Loucy (cell line): ENCODE measurements around the gene PDCD2.
A peak's percentile ranks its signal among the peaks of the same experiment; 100 is the strongest.

Experiments used
- H2AFZ ChIP-seq: fragments of 200-600 bp; sonication (generic); 2 replicates; pipeline ENCODE4 v1.6.0; 2016; ENCODE audit warnings: antibody characterized with exemption, mild to moderate bottlenecking, low read length, moderate library complexity
- H3F3A ChIP-seq: fragments of 200-600 bp; 2 replicates; pipeline ENCODE4 v1.6.0; 2016; ENCODE audit warnings: antibody characterized with exemption, low read depth, mild to moderate bottlenecking
- H3K27me3 ChIP-seq: fragments of 200-600 bp; sonication (generic); 2 replicates; pipeline ENCODE4 v1.6.1; 2014; ENCODE audit warnings: low read length, mild to moderate bottlenecking; ENCODE audit not compliant: insufficient read depth, poor library complexity, severe bottlenecking
- H3K36me3 ChIP-seq: fragments of 200-600 bp; sonication (generic); 2 replicates; pipeline ENCODE4 v1.6.1; 2016; ENCODE audit warnings: low read length; ENCODE audit not compliant: insufficient read depth
- H3K4me1 ChIP-seq: fragments of 200-600 bp; sonication (generic); 2 replicates; pipeline ENCODE4 v1.5.1; 2014; ENCODE audit warnings: low read length, mild to moderate bottlenecking; ENCODE audit not compliant: insufficient read depth, poor library complexity, severe bottlenecking
- H3K4me2 ChIP-seq: fragments of 200-600 bp; sonication (generic); 2 replicates; pipeline ENCODE4 v1.6.0; 2014; ENCODE audit warnings: antibody characterized with exemption, low read length, low read depth, mild to moderate bottlenecking; ENCODE audit not compliant: poor library complexity, severe bottlenecking
- H3K4me3 ChIP-seq: fragments of 200-600 bp; sonication (generic); 2 replicates; pipeline ENCODE4 v1.5.1; 2014; ENCODE audit warnings: low read length, mild to moderate bottlenecking, mixed read lengths; ENCODE audit not compliant: poor library complexity, severe bottlenecking
- H3K79me2 ChIP-seq: fragments of 200-600 bp; sonication (generic); 2 replicates; pipeline ENCODE4 v1.6.1; 2014; ENCODE audit warnings: low read length; ENCODE audit not compliant: insufficient read depth
- H3K9ac ChIP-seq: fragments of 200-600 bp; sonication (generic); 2 replicates; pipeline ENCODE4 v1.6.0; 2014; ENCODE audit warnings: mild to moderate bottlenecking, low read depth, low read length, moderate library complexity; ENCODE audit not compliant: poor library complexity, severe bottlenecking
- H3K9me2 ChIP-seq: fragments of 200-600 bp; sonication (generic); replicated peaks from 2 replicates; pipeline ENCODE4 v1.6.1; 2016; ENCODE audit warnings: low read depth, low read length, mixed read lengths
- H3K9me3 ChIP-seq: fragments of 200-600 bp; sonication (generic); 2 replicates; pipeline ENCODE4 v1.6.1; 2014; ENCODE audit warnings: mild to moderate bottlenecking, antibody characterized with exemption, low read length, low read depth; ENCODE audit not compliant: insufficient read depth
- H4K20me1 ChIP-seq: fragments of 200-600 bp; sonication (generic); 2 replicates; pipeline ENCODE4 v1.6.0; 2014; ENCODE audit warnings: antibody characterized with exemption, low read length, mild to moderate bottlenecking; ENCODE audit not compliant: insufficient read depth, poor library complexity, severe bottlenecking
- EZH2phosphoT487 ChIP-seq: fragments of 200-600 bp; IDR thresholded peaks from 2 replicates; pipeline ENCODE4 v1.6.1; 2018; ENCODE audit warnings: antibody characterized with exemption, mild to moderate bottlenecking, moderate library complexity, borderline replicate concordance
- TF ChIP-seq, protein P1 (sequence below): fragments of 200-600 bp; sonication (generic); conservative IDR thresholded peaks from 2 replicates; pipeline ENCODE4 v1.5.1; 2014; ENCODE audit warnings: mild to moderate bottlenecking, antibody characterized with exemption, low read length

Gene PDCD2

DNA sequence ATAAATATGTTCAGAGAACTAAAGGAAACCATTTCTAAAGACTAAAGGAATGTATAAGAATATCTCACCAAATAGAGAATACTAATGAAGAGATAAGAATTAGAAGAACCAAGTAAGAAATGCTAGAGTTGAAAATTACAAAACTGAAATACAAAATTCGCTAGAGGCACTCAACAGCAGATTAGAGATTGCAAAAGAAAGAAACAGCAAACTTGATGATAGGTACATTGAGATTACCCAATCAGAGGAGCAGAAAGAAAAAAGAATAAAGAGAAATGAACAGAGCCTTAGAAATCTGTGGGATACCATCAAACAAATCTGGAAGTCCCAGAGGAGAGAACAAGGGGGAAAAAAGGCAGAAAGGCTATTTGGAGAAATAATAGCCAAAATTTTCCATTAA is 6.3 kb upstream of the PDCD2 start:
- TF ChIP-seq EZH2phosphoT487, result no peak
- TF ChIP-seq, protein P1, sequence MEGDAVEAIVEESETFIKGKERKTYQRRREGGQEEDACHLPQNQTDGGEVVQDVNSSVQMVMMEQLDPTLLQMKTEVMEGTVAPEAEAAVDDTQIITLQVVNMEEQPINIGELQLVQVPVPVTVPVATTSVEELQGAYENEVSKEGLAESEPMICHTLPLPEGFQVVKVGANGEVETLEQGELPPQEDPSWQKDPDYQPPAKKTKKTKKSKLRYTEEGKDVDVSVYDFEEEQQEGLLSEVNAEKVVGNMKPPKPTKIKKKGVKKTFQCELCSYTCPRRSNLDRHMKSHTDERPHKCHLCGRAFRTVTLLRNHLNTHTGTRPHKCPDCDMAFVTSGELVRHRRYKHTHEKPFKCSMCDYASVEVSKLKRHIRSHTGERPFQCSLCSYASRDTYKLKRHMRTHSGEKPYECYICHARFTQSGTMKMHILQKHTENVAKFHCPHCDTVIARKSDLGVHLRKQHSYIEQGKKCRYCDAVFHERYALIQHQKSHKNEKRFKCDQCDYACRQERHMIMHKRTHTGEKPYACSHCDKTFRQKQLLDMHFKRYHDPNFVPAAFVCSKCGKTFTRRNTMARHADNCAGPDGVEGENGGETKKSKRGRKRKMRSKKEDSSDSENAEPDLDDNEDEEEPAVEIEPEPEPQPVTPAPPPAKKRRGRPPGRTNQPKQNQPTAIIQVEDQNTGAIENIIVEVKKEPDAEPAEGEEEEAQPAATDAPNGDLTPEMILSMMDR, result no peak
- Histone ChIP-seq H4K20me1 (no peaks in the 10 kb centered on the region), H3K79me2 (no peaks in the 10 kb centered on the region), H3K4me3 (no peak overlapping the region), H3F3A (no peaks in the 10 kb centered on the region), H3K9me2 (no peaks in the 10 kb centered on the region), H3K4me1 (peaks cover 2% of the 10 kb centered on the region), H3K36me3 (no peaks in the 10 kb centered on the region), H3K4me2 (no peak overlapping the region), H2AFZ (no peak overlapping the region), H3K9ac (no peak overlapping the region), H3K9me3 (peaks cover 26% of the 10 kb centered on the region; the same call in 1 of the 2 replicates), H3K27me3 (no peaks in the 10 kb centered on the region)

DNA sequence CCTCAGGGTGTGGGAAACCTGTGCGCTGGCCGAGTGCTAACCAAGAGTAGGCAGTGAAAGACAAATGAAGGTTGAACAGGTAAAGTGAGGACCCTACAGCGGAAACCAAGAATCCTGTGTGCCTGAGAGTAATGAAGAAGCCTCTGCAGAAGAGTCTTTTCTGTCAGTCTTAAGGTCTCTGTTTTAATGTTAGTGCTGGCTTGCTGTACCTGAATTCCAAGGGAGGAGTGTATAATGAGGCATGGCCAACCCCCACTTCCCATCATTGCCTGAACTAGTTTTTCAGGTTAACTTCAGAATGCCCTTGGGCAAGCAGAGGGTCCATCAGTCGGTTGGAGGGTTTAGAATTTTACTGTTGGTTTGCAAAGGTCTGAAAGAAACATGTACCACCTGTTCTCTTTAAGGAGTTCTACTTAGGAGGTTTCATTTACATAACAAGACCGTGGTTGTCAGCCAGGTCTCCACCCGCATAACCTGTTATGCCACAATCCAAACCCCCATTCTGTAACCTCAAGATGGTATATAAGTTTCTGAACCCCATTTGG is 589 bp upstream of the PDCD2 start:
- Histone ChIP-seq H3F3A (no peaks in the 10 kb centered on the region), H3K4me2 (peak overlapping the region; percentile 96), H3K36me3 (peaks cover 5% of the 10 kb centered on the region; the same call in 1 of the 2 replicates), H2AFZ (peak overlapping the region; percentile 93), H3K4me3 (peak overlapping the region; percentile 88), H3K9me3 (peaks cover 4% of the 10 kb centered on the region; the same call in 1 of the 2 replicates), H3K4me1 (peaks cover 26% of the 10 kb centered on the region), H3K79me2 (peaks cover 28% of the 10 kb centered on the region), H3K9me2 (no peaks in the 10 kb centered on the region), H3K27me3 (no peaks in the 10 kb centered on the region), H3K9ac (peak overlapping the region; percentile 82), H4K20me1 (peaks cover 14% of the 10 kb centered on the region)
- TF ChIP-seq, protein P1, result no peak
- TF ChIP-seq EZH2phosphoT487, result no peak

DNA sequence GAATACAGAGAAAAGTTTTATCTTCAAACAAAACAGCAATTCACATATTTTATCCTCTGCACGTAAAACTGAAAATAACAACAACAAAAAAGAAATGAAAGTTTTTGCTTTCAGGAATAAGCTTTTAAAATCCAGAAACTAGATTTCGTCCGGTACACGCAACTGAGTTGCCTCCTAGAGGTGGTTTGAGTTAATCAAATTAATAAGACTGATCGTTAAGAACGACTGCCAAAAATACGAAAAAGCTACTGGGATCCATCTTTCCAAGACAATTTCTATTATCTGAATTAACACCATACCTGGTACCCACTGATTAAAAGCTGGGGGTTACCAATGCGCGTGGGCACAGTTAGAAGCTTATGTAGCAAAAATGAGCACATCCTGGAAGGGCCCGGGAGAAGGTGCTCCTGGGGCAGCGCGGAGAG is 669 bp downstream of the PDCD2 start:
- H3K9me3 ChIP-seq, result no peaks in the 10 kb centered on the region; the same call in 1 of the 2 replicates
- H2AFZ ChIP-seq, result peak overlapping the region; percentile 93
- peak overlapping the region; percentile 82 for H3K9ac ChIP-seq

More for the DNA sequence above, 669 bp downstream of the PDCD2 start:
- Histone ChIP-seq H3K9me2 (no peaks in the 10 kb centered on the region), H3K4me1 (peaks cover 26% of the 10 kb centered on the region), H3F3A (no peaks in the 10 kb centered on the region), H3K36me3 (peaks cover 5% of the 10 kb centered on the region; the same call in 1 of the 2 replicates), H3K79me2 (peaks cover 28% of the 10 kb centered on the region), H4K20me1 (peaks cover 14% of the 10 kb centered on the region), H3K4me2 (peak overlapping the region; percentile 95), H3K4me3 (peak overlapping the region; percentile 88), H3K27me3 (no peaks in the 10 kb centered on the region)
- TF ChIP-seq EZH2phosphoT487, result no peak
- TF ChIP-seq, protein P1, result peak; percentile 52
